Stimulated activated CD4-positive, alpha-beta T cell treated with anti-CD3 and anti-CD28 coated beads, Interleukin-15, amount 100 ng/mL, for 24 hours (primary cell): ENCODE measurements around the gene KCNA1.

Experiments
- DNase-seq: peaks from one replicate; pipeline ENCODE4 v3.0.0-alpha.2; 2020

Gene KCNA1

DNA sequence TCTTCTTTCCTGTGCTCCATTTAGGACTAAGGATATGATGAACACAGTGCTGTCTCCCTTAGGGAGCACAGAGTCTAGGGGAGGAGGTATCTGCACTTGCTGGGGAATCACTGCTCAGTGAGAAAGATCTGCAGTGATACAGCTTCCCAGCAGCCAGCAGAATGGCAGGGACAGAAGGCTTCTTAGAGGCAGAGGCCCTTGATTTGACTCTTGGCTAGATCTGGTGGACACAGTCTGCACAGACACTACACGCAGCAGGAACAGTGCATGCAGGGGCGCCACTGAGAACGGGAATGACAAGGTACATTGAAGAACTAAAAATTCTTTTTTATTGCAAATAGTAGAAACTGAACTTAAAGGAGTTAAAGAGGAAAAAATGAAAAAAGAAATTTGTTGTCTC is 51.6 kb downstream of the KCNA1 start:
- DNase-seq = no peak

DNA sequence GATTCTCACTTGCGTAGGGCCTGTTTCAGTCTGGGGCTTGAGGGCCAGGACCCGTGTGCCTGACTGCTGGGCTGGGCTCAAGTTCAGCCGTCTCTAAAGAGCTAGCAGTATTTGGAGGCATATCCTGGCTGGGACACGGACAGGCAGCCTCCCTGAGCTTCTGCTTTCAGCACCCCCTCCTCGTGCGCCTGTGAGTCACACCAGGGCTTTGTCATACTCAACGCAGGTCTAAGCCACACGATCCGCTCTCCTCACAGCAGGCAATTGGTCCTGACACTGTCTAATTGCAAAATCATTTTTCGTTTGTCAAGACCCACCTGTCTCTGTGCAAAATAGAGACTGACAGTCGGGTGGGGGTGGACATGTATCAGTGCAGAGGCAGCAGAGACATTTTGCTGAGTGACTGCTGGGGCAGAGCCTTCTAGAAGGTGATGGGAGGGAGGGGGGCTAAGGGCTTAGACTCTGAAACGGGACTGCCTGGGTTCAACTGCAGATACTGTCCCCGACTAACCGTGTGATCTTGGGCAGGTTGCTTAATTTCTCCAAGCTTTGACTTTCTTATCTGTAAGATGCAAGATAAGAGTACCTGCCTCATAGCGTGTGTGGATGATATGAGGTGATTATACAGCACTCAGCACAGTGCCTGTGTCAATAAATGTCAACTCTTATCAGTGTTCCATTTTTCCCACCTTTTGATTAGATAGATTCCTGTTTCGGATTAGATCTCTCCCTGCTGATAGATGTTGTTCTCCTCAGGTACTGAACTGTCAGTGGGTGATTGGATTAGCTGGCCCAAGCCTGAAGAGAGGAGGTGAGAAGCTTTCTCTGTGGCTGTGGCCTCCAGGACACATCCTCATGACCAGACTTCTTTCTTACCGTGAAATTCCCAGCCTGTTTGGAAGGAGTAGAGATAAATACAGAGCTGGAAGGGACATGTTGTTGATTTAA is 53.1 kb downstream of the KCNA1 start:
- no peak for DNase-seq
